Hippocampal formation (tissue), 2 donors: ENCODE measurements around the gene CAMK2D.

ENCODE experiments used
- DNase-seq, 2 donors: peaks; one replicate each; lab custom pipeline; 2025; lab: John Stamatoyannopoulos, UW

Gene CAMK2D

DNA sequence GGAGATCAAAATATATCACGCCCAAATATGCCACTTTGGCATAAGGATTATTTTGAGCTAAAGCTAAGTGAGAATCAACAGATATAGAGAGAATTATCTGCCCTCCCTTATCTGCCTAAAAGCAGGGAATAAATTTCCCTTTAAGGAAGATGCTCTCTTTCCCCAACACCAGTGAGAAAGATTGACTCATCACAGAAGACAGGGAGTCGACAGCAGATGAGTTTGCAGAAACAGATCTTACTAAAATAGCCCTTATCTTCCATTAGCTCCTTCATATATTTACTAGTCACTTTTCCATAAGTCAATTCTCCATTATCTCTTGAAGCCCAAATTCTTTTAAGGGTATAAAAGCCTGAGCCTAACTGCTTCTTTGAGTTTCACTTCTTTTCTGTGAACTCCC lies 156.6 kb downstream of the CAMK2D start:
- no peak for DNase-seq

DNA sequence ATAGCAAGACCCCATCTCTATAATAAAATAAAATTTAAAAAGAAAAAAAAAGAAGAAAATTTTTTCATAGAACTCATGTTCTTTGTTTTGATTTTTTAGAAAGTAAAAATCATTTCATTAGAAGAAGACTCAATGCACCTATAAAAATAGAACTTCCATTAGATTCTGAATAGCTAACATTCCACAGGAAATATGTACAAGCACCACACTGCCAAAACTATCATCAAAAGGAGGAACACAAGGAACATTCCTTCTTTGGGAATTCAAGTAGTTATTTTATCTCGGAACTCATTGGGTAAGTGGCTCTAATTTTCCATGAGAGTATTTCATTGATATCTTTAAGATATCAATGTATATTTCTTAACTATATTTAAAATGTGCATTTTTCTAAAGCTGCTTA lies 157.6 kb downstream of the CAMK2D start:
- DNase-seq: no peak

DNA sequence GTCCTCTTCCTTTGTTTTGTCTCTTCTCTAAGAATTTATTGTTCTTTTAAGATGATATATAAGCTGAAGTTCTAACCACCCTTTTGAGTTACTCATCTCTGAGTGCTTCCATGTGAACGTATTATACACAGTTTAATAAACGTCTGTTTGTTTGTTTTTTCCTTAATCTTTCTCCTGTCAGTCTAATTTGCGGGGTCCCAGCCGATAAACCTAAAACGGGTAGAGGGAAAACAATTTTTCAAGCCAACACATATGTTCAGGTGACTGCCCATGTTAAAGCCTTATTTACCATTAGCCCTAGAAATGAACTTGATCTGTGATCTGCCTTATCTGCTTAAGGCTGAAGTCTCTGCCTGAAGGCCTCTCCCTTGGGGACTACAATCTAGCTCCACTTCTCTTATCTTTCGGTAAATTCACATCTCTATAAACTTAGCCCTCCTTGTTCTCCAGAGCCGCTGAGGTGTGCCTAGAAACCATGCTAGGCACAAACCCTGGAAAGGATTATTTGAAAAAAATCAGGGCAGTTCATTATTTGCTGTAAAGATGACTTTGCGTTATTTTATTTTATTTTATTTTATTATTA lies 158.8 kb downstream of the CAMK2D start:
- DNase-seq: no peak

DNA sequence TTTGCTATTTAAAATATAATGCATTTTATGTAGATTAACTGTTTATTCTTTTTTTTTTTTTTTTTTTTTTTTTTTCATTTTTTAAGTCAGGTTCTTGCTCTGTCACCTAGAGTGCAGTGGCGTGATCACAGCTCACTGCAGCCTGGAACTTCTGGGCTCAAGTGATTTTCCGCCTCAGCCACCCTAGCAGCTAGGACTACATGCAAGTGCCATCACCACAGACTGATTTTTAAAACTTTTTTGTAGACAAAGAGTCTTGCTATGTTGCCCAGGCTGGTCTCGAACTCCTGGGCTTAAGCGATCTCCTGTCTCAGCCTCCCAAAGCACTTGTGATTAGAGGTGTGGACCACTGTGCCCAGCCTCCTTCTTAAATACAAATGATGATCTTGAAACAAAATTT lies 159.9 kb downstream of the CAMK2D start:
- DNase-seq: no peak

DNA sequence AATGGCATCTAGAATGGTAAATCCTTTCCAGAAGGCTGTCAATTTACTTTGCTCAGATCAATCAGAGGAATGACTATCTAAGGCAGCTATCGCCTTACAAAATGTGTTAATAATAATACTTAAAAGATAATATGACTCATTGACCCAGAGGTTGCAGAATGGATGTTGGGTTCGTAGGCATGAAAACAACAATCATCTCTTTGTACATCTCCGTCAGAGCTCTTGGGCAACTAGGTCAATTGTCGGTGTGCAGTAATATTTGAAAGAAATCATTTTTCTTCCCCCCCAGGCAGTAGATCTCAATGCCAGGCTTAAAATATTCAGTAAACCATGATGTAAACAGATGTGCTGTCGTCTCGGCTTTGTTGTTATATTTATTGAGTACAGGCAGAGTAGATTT lies 165.1 kb downstream of the CAMK2D start:
- DNase-seq: no peak

DNA sequence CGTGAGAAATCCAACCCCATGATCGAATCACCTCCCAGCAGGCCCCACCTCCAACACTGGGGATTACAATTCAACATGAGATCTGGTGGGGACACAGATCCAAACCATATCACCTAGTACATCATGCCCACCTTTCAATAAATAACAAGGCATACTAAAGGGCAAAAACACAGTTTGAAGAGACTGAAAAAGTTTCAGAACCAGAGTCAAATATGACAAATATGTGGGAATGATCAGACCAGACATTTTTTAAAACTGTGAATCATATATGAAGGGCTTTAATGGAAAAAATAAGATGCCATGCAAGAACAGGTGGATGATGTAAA lies 167.3 kb downstream of the CAMK2D start:
- DNase-seq: no peak

DNA sequence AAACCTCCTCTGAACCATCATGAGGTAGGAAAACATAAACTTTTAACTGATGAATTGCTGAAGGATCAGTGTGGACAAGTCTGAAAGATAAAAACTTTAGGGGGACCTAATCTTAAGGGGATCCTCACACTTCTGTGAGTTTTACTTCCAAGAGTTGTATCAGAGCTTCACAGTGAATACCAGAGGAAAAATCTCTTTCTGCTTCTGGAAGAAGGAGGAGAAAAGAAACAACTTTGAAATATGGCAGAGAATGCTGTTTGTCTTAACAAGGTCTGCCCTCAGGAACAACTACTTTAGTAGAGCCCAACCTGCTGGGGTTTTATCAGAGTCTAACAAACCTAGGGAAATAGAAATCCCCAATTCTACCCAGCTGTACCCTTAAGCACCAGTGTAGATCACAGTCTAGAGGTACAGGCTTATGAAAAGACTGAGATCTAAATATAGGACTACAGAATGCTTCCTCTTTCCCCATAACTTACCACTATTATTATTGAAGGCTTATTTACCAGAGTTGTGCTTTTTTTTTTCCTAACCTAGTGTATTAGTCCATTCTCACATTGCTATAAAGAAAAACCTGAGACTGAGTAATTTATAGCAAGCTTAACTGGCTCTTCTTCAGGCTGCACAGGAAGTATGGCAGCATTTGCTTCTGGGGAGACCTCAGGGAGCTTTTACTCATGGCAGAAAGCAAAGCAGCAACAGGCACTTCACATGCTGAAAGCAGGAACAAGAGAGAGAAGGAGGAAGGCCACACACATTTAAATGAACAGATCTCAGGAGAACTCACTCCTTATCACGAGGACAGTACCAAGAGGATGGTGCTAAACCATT lies 167.9 kb downstream of the CAMK2D start:
- no peak for DNase-seq

DNA sequence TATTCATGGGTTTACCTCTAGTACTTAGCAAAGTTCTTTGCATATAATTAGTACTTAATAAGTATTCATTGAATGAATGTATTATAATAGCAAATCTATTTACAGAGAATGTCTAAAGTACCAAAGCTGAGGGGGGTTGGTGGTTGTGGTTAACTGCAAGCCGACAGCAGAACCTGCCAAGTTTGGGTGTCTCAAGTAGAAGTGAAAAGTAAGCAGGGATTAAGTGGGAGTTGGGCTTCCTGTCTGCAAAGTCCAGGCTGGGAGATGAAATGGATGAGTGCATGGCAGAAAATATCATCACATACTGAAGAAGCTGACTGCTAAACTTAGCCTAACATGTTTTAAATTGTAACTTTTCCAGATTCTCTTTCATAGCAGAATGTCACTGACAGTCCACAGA lies 169.6 kb downstream of the CAMK2D start:
- DNase-seq: no peak

DNA sequence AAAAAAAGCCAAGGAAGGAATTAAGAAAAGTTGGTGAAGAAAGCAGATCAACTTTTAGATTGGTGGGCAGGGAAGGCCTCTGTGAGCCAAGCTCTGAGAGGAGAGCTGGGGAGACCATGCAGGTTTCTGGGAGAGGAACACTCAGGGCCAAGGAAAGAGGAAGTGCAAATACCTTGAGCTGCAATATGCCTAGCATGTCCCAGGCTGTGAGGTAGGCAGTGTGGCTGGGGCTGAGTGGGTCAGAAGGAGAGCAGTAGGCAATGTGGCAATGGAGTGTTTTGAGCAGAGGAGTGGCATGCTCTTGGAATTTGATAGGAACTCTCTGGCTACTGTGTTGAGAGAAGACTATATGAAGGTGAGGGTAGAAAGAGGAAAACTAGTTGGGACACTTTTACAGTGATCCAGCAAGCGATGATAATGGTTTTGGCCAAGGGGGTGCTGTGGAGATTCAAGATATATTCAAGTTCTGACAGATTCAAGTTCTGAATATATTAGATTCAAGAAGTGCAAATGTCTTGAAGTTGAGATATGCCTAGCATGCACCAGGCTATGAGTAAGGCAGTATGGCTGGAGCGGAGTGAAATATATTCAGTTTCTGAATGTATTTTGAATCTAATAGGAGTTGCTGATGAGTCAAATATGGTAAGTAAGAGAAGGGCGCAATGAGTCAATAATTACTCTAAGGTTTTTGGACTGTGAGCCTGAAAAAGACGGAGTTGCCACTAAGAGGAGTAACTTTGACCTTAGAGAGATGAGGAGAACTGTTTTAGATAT lies 172.5 kb downstream of the CAMK2D start:
- no peak for DNase-seq

DNA sequence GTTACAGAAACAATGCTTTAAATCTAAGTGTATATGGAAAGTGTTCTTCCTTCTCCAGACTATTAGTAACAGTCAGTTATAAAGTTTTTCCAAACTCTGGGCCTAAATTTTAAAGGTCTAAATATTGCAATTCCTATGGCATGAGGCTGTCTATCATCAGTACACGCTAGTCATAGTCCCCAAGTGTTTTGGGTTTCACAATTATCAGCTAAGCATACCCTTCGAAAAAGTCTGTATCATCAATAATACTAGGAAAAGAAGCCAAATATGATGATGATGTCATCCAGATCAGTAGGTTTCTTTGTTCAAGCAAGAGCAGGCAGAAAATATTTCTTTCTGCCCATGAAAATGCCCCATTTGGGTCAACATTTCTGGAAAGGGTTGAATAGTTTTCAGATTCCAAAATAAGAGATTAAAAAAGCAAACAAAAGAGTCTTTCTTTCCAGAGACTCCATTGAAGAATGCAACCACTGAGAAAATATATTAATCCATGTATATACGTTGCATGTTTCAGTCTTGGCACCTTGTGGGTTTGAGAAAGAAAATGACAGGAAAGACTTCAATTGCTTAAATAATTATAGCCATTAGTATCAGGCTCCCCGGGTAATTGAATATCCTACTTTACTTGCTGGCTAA lies 173.8 kb downstream of the CAMK2D start:
- no peak for DNase-seq

DNA sequence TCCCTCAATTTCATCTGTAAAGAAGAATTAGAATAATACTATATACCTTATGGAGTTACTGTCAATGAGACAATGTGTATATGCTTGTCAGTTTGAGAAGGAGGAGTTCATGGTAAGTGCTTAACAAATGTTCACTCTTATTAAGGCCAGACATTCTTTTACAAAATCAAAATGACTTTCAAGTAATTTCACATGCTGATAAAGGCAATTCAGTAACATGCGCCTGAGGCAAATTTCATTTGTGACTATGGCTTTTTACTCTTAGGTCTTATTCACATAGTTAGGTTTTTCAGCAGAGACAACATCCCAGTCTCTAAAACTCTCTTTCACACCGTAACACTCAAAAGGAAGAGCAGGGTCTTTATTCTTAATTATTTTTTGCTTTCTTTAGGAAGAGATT lies 174.4 kb downstream of the CAMK2D start:
- DNase-seq: no peak

DNA sequence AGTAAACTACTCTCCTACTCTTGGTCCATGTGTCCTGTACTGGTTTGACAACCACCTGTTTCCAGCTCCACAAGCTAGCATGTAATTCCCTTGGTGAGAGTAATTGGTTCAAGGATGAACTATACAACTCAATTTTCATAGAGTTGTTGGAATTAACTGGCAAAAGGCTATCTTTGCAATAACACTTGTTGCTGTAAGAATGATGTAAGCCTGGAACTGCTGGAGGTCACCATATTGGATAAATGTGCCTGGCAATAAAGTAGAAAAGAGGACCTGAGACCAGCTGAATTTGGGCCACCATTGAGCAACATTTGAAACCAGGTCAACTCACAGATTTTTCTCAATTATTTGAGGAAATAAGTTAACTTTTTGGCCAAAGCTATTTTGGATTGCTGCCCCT lies 175.5 kb downstream of the CAMK2D start:
- no peak for DNase-seq

DNA sequence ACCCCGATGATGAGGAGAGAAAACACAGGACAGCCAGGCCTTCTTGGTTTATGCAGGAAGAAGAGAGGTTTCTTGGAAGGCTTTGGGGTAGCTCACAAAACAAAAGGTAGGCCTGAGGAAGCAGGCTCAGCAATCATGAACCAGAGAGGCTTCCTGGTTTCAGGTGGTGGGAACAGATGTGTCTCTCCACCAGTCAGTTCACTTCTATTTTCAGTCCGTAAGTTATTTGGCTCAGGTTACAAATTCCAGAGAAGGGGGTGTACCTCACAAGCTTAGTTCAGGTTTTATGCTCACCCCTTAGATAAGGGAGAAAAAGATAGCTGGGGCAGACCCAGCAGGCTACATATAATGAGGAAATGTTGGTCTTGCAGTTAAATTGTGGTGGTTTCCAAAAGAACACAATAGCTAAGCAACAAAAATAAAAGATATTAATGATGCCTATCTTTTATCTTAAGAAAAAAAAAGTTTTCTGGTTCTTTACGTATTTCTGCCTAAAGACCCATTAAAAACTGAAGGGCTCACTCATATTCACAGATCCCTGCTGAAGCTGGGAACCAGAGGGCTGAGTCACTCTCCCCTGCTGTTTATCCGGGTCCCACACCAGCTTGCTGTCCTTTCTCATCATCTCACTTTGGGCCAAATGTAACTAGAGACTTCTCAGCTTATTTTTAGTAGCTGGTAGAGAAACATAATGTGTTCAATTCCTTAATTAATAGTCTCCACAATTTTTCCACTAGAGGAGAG lies 177.0 kb downstream of the CAMK2D start:
- no peak for DNase-seq

DNA sequence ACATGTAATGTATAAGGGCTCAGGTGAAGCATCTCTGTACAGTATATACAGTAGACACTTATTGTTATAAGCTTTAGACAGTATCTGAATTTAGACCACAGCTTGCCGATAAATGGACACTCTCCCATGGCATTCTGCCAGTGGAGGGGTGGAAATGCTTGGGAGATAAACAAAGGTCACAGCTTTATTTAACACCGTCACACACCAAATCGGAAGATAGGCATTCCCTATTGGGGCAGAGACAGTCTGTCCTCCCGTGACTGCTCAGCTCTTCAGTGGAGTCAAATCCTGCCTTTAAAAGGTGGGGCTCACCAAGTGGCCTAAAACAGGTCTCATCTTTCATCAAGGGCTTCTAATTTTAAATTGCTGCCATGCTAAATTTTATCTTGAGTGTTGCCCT lies 178.8 kb downstream of the CAMK2D start:
- no peak for DNase-seq

DNA sequence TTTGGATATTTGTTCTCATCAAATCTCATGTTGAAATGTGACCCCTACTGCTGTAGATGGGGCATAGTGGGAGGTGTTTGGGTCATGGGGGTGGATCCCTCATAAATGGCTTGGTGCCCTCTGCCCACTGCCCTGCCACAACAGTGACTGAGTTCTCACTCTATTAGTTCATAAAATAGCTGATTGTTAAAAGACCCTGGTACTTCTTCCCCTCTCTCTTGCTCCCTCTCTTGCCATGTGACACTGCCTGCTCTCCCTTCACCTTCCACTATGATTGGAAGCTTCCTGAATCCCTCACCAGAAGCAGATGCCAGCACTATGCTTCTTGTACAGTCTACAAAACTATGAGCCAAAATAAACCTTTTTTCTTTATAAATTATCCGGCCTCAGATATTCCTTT lies 182.2 kb downstream of the CAMK2D start:
- DNase-seq: no peak

DNA sequence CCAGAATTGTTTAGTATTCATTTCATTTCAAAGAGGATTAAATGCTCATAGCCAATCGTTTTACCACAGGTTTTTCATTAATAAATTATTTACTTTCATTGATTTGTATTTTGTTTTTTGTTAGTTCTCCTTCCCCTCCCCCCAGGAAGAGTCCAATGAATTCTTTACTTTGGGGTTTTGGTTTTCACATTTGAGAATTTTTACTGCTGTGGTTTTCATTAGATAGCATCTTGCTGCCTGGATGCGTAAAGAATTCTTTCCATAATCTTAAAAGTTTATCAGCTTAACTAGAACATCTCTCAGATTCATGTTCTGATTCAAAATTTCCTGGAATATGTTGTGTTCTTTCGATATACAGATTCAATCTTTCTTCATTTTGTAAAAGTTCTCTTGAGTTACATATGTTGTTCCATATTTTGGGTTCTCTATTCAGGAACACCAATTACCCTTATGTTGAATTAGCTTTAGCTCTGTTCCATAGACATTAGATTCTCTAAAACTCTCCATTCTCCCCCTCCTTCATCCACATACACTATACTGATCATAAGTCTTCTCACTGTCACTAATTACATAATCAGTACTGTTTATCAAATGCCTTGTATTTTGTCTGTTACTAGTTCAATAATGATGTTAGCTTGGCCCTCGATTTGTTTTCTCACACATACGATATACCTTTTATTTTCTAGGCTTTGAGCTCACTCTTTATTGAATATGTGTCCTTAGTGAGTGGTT lies 184.4 kb downstream of the CAMK2D start:
- no peak for DNase-seq

DNA sequence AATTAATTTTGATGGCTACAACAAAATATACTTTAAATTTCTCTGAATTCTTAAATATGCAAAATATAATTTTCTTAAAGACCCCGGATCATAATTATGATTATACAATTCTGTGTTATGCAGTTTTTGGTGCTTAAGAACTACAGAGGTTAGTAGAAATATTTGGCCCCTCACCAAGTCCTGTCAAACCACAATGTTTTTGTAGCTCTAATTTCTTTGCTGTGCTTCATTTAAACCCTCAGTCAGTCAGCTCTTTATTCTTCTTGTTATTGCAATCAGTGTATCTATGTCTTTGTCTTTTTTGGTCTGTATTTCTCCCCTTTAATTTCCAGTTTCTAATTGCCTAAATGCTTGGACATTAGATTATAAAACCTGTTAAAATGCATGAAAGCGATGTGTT lies 186.1 kb downstream of the CAMK2D start:
- no peak for DNase-seq

DNA sequence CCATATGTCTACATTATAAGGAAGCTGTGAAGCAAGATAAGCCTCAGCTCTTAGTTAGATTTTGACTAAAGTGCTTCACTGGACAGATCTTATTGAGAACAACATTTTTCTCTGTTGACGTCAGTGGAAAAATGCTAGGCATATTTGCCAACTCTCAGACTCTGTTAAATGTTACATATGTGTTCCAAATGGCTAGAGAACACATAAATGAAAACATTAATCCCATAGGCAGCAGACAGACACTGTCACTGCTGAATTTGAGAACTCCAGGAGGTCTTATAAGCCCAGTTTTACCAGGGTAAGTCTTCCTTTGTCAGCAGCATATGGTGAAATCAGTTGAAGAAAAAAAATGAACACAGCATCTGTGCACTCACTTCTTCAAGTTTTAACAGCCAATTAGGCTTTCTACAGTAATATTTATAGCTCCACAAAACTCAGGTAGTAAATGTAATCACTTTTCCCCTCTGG lies 186.9 kb downstream of the CAMK2D start:
- DNase-seq: no peak

DNA sequence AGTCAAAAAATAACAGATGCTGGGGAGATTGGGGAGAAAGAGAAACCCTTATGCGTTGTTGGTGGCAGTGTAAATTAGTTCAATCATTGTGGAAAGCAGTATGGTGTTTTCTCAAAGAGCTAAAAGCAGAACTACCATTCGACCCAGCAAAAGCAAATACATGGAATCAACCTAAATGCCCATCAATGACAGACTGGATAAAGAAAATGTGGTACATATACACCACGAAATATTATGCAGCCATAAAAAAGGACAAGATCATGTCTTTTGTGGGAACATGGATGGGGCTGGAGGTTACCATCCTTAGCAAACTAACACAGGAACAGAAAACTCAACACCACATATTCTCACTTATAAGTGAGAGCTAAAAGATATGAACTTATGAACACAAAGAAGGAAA lies 188.9 kb downstream of the CAMK2D start:
- DNase-seq: no peak

DNA sequence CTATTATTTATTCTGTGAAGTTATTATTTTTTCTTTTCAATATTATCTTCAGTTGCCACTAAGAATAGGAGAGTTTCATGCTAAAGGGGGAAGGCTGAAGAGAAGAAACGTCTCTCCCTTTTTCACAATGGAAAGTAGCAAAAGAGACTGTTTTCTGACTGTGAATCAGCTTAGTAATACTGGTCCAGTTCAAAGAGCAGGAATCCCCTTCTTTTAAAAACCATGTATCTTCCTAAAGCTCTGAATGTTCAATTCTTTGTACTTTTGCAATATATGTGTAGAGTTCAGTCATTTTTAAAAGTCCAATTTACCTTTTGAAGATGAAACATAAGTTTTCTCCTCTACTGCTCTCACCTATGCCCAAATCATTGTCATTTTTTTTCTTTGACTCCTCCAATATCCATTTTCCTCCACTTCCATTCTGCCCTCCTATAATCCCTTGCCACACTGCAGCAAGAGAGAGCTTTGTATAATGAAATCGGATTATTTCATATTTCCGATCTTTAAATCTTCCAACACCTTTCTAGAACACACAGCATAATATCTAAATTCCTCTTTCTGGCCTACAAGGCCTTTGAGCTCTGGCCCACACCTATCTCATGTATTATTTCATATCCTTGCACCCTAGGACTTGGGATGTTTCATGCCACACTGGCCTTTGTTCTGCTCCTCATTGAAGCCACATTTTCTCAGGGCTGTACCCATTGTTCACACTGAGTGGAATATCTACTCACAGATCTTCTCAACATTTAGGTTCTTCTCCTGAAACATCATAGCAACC lies 195.3 kb downstream of the CAMK2D start:
- no peak for DNase-seq

DNA sequence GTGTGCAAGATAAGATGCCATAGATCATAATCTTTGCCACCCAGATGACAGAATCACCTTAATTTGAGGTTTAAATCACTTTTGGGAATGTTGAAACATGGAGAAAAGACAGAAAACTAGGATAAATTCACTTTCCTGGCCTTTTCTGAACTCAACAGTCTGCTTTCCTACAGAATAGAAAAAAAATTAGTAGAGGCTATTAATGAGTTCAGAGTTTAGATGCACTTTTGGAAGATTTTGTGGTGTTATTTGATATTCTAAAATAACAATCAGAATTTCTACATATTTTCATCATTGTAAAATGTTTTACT lies 195.9 kb downstream of the CAMK2D start:
- DNase-seq: no peak
